T-helper 1 cell treated with Interleukin-12 subunit alpha and Interleukin-12 subunit beta and Interleukin-4 antibody, amounts not matched to agents 30 ng/mL and 1 ng/mL, for 36 hours (primary cell): ENCODE results near the gene SLC6A13. TPM values are rescaled to one million over a fixed set of nuclear protein-coding genes. Genes with fewer than 3 reads are reported as not detected.

Source experiments
- intact Hi-C: fragments of 100-400 bp; cut with micrococcal nuclease; formaldehyde crosslinking; loops from one replicate; pipeline ENCODE4 v1.15.1; 2024
- total RNA-seq: library from RNA; stranded (reverse); gene quantifications from 2 replicates; pipeline ENCODE4 v1.2.3, GENCODE V29; 2022

Gene SLC6A13
- total RNA-seq, 1 donor from 2014 or later, result 0.78 TPM

GRCh38 chr12:179131-179884 lies 83.3 kb downstream of the SLC6A13 start:
- intact Hi-C loops, result no loop called here

DNA sequence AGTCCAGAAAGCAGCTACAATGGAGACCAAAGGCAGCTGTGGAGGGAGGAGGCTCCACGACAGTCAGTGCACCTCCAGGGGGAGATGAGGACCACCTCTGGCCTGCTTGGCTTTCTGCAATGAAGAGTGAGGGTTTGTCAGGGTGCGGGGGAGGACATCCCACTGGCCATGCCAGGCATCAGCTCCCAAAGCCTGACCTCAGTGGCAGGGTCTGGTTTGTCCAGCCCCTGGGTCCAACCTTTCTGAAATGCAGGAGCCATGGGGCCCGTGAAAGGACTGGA lies 83.9 kb downstream of the SLC6A13 start:
- intact Hi-C loops, result no loop called here

DNA sequence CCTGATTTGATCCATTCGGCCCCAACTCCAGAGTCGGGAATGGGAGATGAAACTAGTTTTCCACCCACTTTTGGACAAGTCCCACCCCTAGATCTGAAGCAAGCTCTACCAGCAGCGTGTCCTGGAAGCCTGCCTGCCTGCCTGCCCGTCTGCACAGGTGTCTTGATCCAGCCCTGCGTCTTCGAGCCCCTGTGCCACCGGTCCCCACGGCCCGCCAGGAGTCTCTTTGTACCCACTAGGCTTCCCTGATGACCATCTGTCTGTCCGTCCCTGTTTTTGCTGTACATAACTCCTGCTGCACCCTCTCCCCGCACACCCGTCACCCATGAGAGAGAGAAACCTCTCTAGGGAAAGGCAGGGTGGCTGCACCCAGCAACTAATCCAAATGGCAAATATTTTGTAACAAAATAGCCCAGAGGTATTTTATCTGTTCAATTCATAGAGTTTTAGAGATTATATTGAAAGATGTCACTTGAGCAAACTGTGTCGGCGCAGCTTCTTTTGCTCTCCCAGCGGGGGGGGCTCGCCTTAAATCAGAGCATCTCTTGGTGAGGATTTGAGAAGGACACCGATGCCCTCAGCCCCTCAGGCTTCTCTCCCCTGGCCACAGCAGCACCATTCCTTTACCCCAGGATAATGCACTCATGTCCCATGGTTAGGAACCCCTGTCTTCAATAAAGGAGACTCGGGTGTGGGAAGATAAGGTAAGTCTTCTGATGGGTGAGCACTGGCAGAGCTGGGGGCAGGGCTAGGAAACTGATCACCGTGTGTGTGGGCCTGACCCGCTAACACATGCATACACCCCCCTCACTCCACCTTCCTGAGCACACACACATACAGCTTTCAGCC lies 84.4 kb downstream of the SLC6A13 start:
- intact Hi-C loops, result no loop called here

GRCh38 chr12:177336-177979 lies 85.2 kb downstream of the SLC6A13 start:
- intact Hi-C loops, result no loop called here

GRCh38 chr12:176321-177181 lies 86.1 kb downstream of the SLC6A13 start:
- intact Hi-C loops, result no loop called here

DNA sequence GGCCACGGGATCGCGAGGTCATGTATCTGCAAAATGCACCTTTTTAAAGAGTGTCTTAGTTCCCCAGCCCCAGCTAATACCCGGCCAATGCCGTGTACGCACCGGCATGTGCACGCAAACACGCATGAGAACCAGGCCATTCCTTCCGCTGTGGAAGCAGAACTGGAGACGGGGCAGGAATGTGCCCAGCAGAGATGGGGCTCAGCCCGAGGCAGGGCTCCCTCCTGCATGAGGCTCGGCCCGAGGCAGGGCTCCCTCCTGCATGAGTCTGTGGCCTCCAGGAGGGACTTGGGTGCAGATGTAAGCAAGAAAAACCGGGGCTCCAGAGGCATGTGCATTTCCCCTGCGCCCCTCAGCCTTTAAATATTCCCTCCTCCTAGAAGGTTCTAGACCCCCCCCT lies 86.9 kb downstream of the SLC6A13 start:
- intact Hi-C loops, result no loop called here

DNA sequence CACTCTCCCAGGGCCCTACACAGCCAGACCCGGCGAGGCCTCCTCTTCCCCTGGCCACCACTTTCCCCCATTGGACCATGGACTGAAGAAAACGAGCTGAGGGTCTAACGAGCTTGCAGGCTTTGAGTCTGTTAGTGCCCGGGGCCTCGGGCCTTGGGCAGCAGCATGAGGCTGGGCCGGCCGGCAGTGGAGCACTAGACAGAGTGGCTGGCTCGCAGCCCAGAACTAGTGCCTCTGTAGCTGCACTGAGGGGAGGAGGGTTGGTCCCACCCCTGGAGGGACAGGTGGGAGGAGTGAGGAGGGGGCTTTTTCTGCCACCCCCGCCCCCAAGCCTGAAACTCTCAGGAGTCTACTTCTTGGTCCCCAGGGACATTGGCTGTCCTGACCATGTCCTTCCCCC lies 87.4 kb downstream of the SLC6A13 start:
- intact Hi-C loops, result no loop called here

GRCh38 chr12:174596-174995 lies 88.0 kb downstream of the SLC6A13 start:
- intact Hi-C loops, result no loop called here

- intact Hi-C loops, result no loop called here
Measured at GRCh38 chr12:174124-174523, 88.5 kb downstream of the SLC6A13 start.

- intact Hi-C loops, result no loop called here
Measured at GRCh38 chr12:172732-173161, 89.9 kb downstream of the SLC6A13 start.

GRCh38 chr12:171743-172676 lies 90.6 kb downstream of the SLC6A13 start:
- intact Hi-C loops, result no loop called here

- intact Hi-C loops, result no loop called here
Measured at GRCh38 chr12:171276-171675, 91.4 kb downstream of the SLC6A13 start.

Other genes with a start within 250 kb of the SLC6A13 start
- 0.32 and 0.59 TPM in 2 replicates for gene IQSEC3, start 196.1 kb downstream of the SLC6A13 start, total RNA-seq
- not detected in 2 replicates for gene SLC6A12, start 48.7 kb downstream of the SLC6A13 start, total RNA-seq
- 107 and 109 TPM in 2 replicates for gene KDM5A, start 126.5 kb upstream of the SLC6A13 start, total RNA-seq
- 13.4 and 17.3 TPM in 2 replicates for gene CCDC77, start 138.8 kb upstream of the SLC6A13 start, total RNA-seq
- 13.4 and 13.6 TPM in 2 replicates for gene B4GALNT3, start 197.1 kb upstream of the SLC6A13 start, total RNA-seq